HG03196 (cell line): ENCODE data around the gene NNAT.

Experiments
- ATAC-seq: cut with Tn5 transposase; IDR thresholded peaks from one replicate; pipeline ENCODE4 v1.9.1; 2021; ENCODE audit not compliant: unreplicated experiment

NNAT gene

GRCh38 chr20:37501940-37502339 is 19.1 kb upstream of the NNAT start:
- ATAC-seq: no peak

- ATAC-seq: no peak
These were observed 18.4 kb upstream of the NNAT start for GRCh38 chr20:37502654-37503053.

GRCh38 chr20:37503256-37503927 is 17.7 kb upstream of the NNAT start:
- no peak for ATAC-seq

- ATAC-seq: no peak
These were observed 16.5 kb upstream of the NNAT start for GRCh38 chr20:37504404-37505096.

- ATAC-seq: no peak
These were observed 15.5 kb upstream of the NNAT start for GRCh38 chr20:37505263-37506151.

GRCh38 chr20:37506152-37506725 is 14.8 kb upstream of the NNAT start:
- no peak for ATAC-seq

- no peak for ATAC-seq
These were observed 10.8 kb upstream of the NNAT start for GRCh38 chr20:37510226-37510625.

GRCh38 chr20:37511610-37512275 is 9.3 kb upstream of the NNAT start:
- ATAC-seq: no peak

GRCh38 chr20:37513779-37514359 is 7.2 kb upstream of the NNAT start:
- no peak for ATAC-seq

- no peak for ATAC-seq
These were observed 5.2 kb upstream of the NNAT start for GRCh38 chr20:37515876-37516275.

- ATAC-seq: no peak
These were observed 4.0 kb upstream of the NNAT start for GRCh38 chr20:37516811-37517750.

- no peak for ATAC-seq
These were observed 3.0 kb upstream of the NNAT start for GRCh38 chr20:37518059-37518458.

GRCh38 chr20:37518606-37519507 is 2.2 kb upstream of the NNAT start:
- ATAC-seq: no peak

- ATAC-seq: no peak
These were observed 1.3 kb upstream of the NNAT start for GRCh38 chr20:37519508-37520418.

- no peak for ATAC-seq
These were observed 563 bp upstream of the NNAT start for GRCh38 chr20:37520419-37520955.

- ATAC-seq: no peak
These were observed 1.4 kb downstream of the NNAT start for GRCh38 chr20:37522260-37523011.
